Type B pancreatic cell (in vitro differentiated cells): ENCODE measurements around the gene DNAH14. TPM values are rescaled to one million over a fixed set of nuclear protein-coding genes. Genes with fewer than 3 reads are reported as not detected.

Experiments used
- DNase-seq: peaks from one replicate; pipeline ENCODE4 v3.0.0; 2021; ENCODE audit warnings: mixed read lengths; ENCODE audit not compliant: unreplicated experiment; ENCODE audit errors: extremely low spot score
- H3K27ac Mint-ChIP-seq: 2 replicates; pipeline ENCODE4 v1.8.0; 2021; ENCODE audit warnings: mild to moderate bottlenecking, mixed read lengths
- H3K27me3 Mint-ChIP-seq: 2 replicates; pipeline ENCODE4 v1.8.0; 2021; ENCODE audit warnings: mixed read lengths
- H3K36me3 Mint-ChIP-seq: 2 replicates; pipeline ENCODE4 v1.8.0; 2021; ENCODE audit warnings: mixed read lengths
- H3K4me1 Mint-ChIP-seq: one replicate; pipeline ENCODE4 v1.8.0; 2021; ENCODE audit warnings: mixed read lengths; ENCODE audit not compliant: unreplicated experiment
- H3K4me3 Mint-ChIP-seq: 2 replicates; pipeline ENCODE4 v1.8.0; 2021; ENCODE audit warnings: mild to moderate bottlenecking, mixed read lengths
- H3K9me3 Mint-ChIP-seq: 2 replicates; pipeline ENCODE4 v1.8.0; 2021; ENCODE audit warnings: mixed read lengths
- total RNA-seq: library from RNA; stranded (reverse); gene quantifications from 2 replicates; pipeline ENCODE4 v1.2.1, GENCODE V29; 2021; ENCODE audit warnings: low replicate concordance
- TF ChIP-seq, protein P1 (sequence below): fragments of 200-600 bp; sonication (generic); conservative IDR thresholded peaks from 2 replicates; pipeline ENCODE4 v1.5.0; 2021; ENCODE audit warnings: antibody characterized with exemption, mild to moderate bottlenecking

The DNAH14 gene
- total RNA-seq, 1 donor from 2014 or later: 42.1 TPM

DNA sequence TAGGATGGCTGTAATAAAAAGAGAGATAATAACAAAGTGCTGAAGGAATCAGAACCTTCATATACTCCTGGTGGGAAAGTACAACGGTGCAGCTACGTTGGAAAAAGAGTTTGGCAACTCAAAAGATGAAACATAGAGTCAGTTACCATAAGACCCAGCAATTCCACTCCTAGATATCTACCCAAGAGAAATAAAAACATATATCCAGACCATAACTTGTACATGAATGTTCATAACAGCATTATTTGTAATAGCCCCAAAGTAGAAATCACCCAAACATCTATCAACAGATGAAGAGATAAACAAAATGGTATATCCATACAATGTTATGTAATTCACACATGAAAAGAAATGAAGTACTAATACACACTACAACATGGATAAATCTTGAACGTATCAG is 30.5 kb upstream of the DNAH14 start:
- Mint-ChIP-seq H3K27ac (no peak overlapping the region), H3K9me3 (peaks cover 7% of the 10 kb centered on the region), H3K27me3 (peaks cover 8% of the 10 kb centered on the region), H3K4me1 (no peaks in the 10 kb centered on the region), H3K36me3 (no peaks in the 10 kb centered on the region), H3K4me3 (no peak overlapping the region)
- TF ChIP-seq, protein P1, sequence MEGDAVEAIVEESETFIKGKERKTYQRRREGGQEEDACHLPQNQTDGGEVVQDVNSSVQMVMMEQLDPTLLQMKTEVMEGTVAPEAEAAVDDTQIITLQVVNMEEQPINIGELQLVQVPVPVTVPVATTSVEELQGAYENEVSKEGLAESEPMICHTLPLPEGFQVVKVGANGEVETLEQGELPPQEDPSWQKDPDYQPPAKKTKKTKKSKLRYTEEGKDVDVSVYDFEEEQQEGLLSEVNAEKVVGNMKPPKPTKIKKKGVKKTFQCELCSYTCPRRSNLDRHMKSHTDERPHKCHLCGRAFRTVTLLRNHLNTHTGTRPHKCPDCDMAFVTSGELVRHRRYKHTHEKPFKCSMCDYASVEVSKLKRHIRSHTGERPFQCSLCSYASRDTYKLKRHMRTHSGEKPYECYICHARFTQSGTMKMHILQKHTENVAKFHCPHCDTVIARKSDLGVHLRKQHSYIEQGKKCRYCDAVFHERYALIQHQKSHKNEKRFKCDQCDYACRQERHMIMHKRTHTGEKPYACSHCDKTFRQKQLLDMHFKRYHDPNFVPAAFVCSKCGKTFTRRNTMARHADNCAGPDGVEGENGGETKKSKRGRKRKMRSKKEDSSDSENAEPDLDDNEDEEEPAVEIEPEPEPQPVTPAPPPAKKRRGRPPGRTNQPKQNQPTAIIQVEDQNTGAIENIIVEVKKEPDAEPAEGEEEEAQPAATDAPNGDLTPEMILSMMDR: no peak
- DNase-seq: no peak

GRCh38 chr1:224900062-224900630 is 29.3 kb upstream of the DNAH14 start:
- no peak overlapping the region for H3K4me3 Mint-ChIP-seq
- TF ChIP-seq, protein P1: no peak
- no peak for DNase-seq
- H3K36me3 Mint-ChIP-seq: no peaks in the 10 kb centered on the region
- H3K4me1 Mint-ChIP-seq: no peaks in the 10 kb centered on the region
- peaks cover 7% of the 10 kb centered on the region for H3K9me3 Mint-ChIP-seq
- peaks cover 8% of the 10 kb centered on the region for H3K27me3 Mint-ChIP-seq
- no peak overlapping the region for H3K27ac Mint-ChIP-seq

DNA sequence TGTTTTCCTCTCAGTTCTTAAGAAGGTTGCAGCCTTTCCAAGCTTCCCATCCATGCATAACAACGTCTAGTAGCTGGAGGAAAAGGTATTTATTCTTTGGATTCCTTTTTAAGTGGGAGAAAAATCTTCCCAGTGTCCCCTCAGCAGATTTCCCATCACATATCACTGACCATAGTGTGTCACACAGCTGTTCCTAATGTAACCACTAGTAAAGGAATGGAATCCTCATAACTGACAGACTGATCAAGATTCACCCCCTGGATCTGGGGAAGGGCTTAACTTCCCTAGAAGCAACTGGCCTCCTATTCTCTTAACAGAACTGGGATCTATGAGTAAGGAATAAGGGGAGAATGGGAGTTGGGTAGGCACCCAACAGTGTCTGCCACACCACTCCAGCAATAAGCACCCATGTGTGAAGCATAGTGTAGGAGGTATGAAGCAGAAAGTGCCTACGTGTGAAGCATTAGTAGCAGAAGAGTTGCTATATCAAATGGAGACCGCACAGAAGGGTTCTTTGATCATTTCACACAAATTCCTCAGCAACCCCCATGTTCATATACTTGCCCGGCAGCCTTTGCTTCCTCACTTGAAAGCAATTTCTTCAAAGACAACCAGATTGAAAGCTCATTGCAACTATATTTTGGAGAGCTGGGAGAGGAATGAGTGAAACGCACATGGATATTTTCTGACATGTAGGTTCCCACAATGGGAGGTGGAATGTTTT is 28.2 kb upstream of the DNAH14 start:
- Mint-ChIP-seq H3K4me3 (no peak overlapping the region), H3K9me3 (peaks cover 7% of the 10 kb centered on the region), H3K4me1 (no peaks in the 10 kb centered on the region), H3K27me3 (peaks cover 14% of the 10 kb centered on the region), H3K27ac (no peak overlapping the region), H3K36me3 (no peaks in the 10 kb centered on the region)
- no peak for DNase-seq
- TF ChIP-seq, protein P1: no peak

- DNase-seq: no peak
- Mint-ChIP-seq H3K9me3 (no peaks in the 10 kb centered on the region), H3K4me3 (no peak overlapping the region)
Observed at GRCh38 chr1:224903955-224904354, 25.5 kb upstream of the DNAH14 start.

GRCh38 chr1:224906340-224906739 is 23.1 kb upstream of the DNAH14 start:
- no peak overlapping the region for H3K27ac Mint-ChIP-seq
- H3K27me3 Mint-ChIP-seq: peaks cover 11% of the 10 kb centered on the region
- no peaks in the 10 kb centered on the region for H3K4me1 Mint-ChIP-seq
- no peak overlapping the region for H3K4me3 Mint-ChIP-seq
- no peaks in the 10 kb centered on the region for H3K36me3 Mint-ChIP-seq
- H3K9me3 Mint-ChIP-seq: peaks cover 6% of the 10 kb centered on the region
- DNase-seq: no peak
- TF ChIP-seq, protein P1: no peak

More at GRCh38 chr1:224903955-224904354, 25.5 kb upstream of the DNAH14 start:
- Mint-ChIP-seq H3K27ac (no peak overlapping the region), H3K27me3 (peaks cover 18% of the 10 kb centered on the region), H3K4me1 (no peaks in the 10 kb centered on the region), H3K36me3 (no peaks in the 10 kb centered on the region)
- TF ChIP-seq, protein P1: no peak
